Esophagus squamous epithelium (tissue), 4 donors: ENCODE data around the gene INSYN1.

Source experiments
- CTCF ChIP-seq, 6 experiments: fragments of 450-650 bp in 4 of 6; fragments of 200-600 bp in 2 of 6; sonication (generic) in 2 of 6; IDR thresholded peaks; one replicate each; pipeline ENCODE4 v1.5.1; 2016 to 2019; ENCODE audit warnings: antibody characterized with exemption in 6 of 6, mild to moderate bottlenecking in 4 of 6, moderate library complexity in 4 of 6
- POLR2A ChIP-seq, 4 donors: fragments of 450-650 bp; IDR thresholded peaks; one replicate each; pipeline ENCODE4 v1.6.1; 2017; ENCODE audit warnings: antibody characterized with exemption in 4 of 4, mild to moderate bottlenecking in 4 of 4, moderate library complexity in 3 of 4

GRCh38 chr15:73756390-73756789 is 3.2 kb upstream of the INSYN1 start:
- TF ChIP-seq CTCF (IDR thresholded peaks at IDR 0.05) (no peak), POLR2A (IDR thresholded peaks at IDR 0.05) (no peak)
